Mesothelial cell of epicardium (in vitro differentiated cells): Measurements from ENCODE around the gene ZFAND6. TPM values are rescaled to one million over a fixed set of nuclear protein-coding genes. Genes with fewer than 3 reads are reported as not detected.
"Not testable (repeated sequence)": the region's sequence is repeated elsewhere in the genome, so short reads cannot be mapped to it uniquely, and the experiment has no call there.

Experiments
- DNase-seq, 2 experiments: peaks; one replicate each; pipeline ENCODE4 v3.0.0; 2021; ENCODE audit warnings: low spot score in 2 of 2; ENCODE audit not compliant: unreplicated experiment in 2 of 2
- H3K27ac Mint-ChIP-seq: 2 replicates; pipeline ENCODE4 v1.8.0; 2021; ENCODE audit warnings: mixed read lengths
- H3K27me3 Mint-ChIP-seq: 2 replicates; pipeline ENCODE4 v1.8.0; 2021; ENCODE audit warnings: low read depth, mixed read lengths
- H3K36me3 Mint-ChIP-seq: 2 replicates; pipeline ENCODE4 v1.8.0; 2021; ENCODE audit warnings: mixed read lengths
- H3K4me1 Mint-ChIP-seq: 2 replicates; pipeline ENCODE4 v1.8.0; 2021; ENCODE audit warnings: mixed read lengths
- H3K4me3 Mint-ChIP-seq: 2 replicates; pipeline ENCODE4 v1.8.0; 2021; ENCODE audit warnings: mild to moderate bottlenecking, moderate library complexity, mixed read lengths
- H3K9me3 Mint-ChIP-seq: 2 replicates; pipeline ENCODE4 v1.8.0; 2021; ENCODE audit warnings: mixed read lengths
- CTCF ChIP-seq: fragments of 200-600 bp; sonication (generic); IDR thresholded peaks from one replicate; pipeline ENCODE4 v1.5.0; 2021; ENCODE audit warnings: antibody characterized with exemption; ENCODE audit not compliant: unreplicated experiment
- total RNA-seq: library from RNA; stranded (reverse); gene quantifications from 3 replicates; pipeline ENCODE4 v1.2.1, GENCODE V29; 2021

Gene ZFAND6
- 80.4 to 88.8 TPM (median 85.2 TPM) in 3 replicates for total RNA-seq

GRCh38 chr15:80058851-80059785, at the start of gene ZFAND6:
TSS of gene ZFAND6 (plus strand) at chr15:80059676. CDS start at chr15:80120345, 60,669 bp downstream.
- peak within 1 kb of the TSS; percentile 91 for H3K27ac Mint-ChIP-seq
- no peaks in the 10 kb centered on the region for H3K36me3 Mint-ChIP-seq
- peak within 1 kb of the TSS; percentile 82 for H3K4me3 Mint-ChIP-seq
- no peaks in the 10 kb centered on the region for H3K9me3 Mint-ChIP-seq
- peak; percentile 94 to 97 for DNase-seq
- peaks cover 12% of the 10 kb centered on the region for H3K27me3 Mint-ChIP-seq
- H3K4me1 Mint-ChIP-seq, result peaks cover 30% of the 10 kb centered on the region
- TF ChIP-seq CTCF, result no peak

GRCh38 chr15:80010131-80010673, 49.3 kb upstream of the ZFAND6 start:
- H3K4me3 Mint-ChIP-seq, result no peak overlapping the region
- H3K4me1 Mint-ChIP-seq, result peaks cover 4% of the 10 kb centered on the region
- H3K9me3 Mint-ChIP-seq, result peaks cover 10% of the 10 kb centered on the region
- TF ChIP-seq CTCF, result no peak
- DNase-seq, result no peak
- H3K27me3 Mint-ChIP-seq, result no peaks in the 10 kb centered on the region
- H3K27ac Mint-ChIP-seq, result no peak overlapping the region
- no peaks in the 10 kb centered on the region for H3K36me3 Mint-ChIP-seq

GRCh38 chr15:80011041-80011523, 48.4 kb upstream of the ZFAND6 start:
- H3K4me3 Mint-ChIP-seq, DNase-seq, H3K4me1 Mint-ChIP-seq, H3K36me3 Mint-ChIP-seq, H3K27ac Mint-ChIP-seq, H3K27me3 Mint-ChIP-seq: not testable (repeated sequence)
- H3K9me3 Mint-ChIP-seq, result peaks cover 11% of the 10 kb centered on the region

- no peak for TF ChIP-seq CTCF
- no peak overlapping the region for H3K27ac Mint-ChIP-seq
- H3K4me1 Mint-ChIP-seq, result no peaks in the 10 kb centered on the region
- no peaks in the 10 kb centered on the region for H3K27me3 Mint-ChIP-seq
- no peaks in the 10 kb centered on the region for H3K36me3 Mint-ChIP-seq
- H3K9me3 Mint-ChIP-seq, result peaks cover 11% of the 10 kb centered on the region
- no peak overlapping the region for H3K4me3 Mint-ChIP-seq
- no peak for DNase-seq
Observed at GRCh38 chr15:80011596-80011995, 47.9 kb upstream of the ZFAND6 start.

- no peak overlapping the region for H3K27ac Mint-ChIP-seq
Observed at GRCh38 chr15:80012060-80012726, 47.3 kb upstream of the ZFAND6 start.

GRCh38 chr15:80014186-80014585, 45.3 kb upstream of the ZFAND6 start:
- not testable (repeated sequence) for DNase-seq, H3K27me3 Mint-ChIP-seq

More at GRCh38 chr15:80012060-80012726, 47.3 kb upstream of the ZFAND6 start:
- no peaks in the 10 kb centered on the region for H3K36me3 Mint-ChIP-seq
- no peaks in the 10 kb centered on the region for H3K4me1 Mint-ChIP-seq
- no peak for DNase-seq
- H3K4me3 Mint-ChIP-seq, result no peak overlapping the region
- no peaks in the 10 kb centered on the region for H3K27me3 Mint-ChIP-seq
- no peak for TF ChIP-seq CTCF
- peaks cover 11% of the 10 kb centered on the region for H3K9me3 Mint-ChIP-seq

More at GRCh38 chr15:80014186-80014585, 45.3 kb upstream of the ZFAND6 start:
- peaks cover 11% of the 10 kb centered on the region for H3K9me3 Mint-ChIP-seq
- not testable (repeated sequence) for H3K4me1 Mint-ChIP-seq, H3K4me3 Mint-ChIP-seq, H3K36me3 Mint-ChIP-seq, H3K27ac Mint-ChIP-seq
